GM21786 (cell line): Measurements from ENCODE around the gene DMXL1.
"Not testable (repeated sequence)": the region's sequence is repeated elsewhere in the genome, so short reads cannot be mapped to it uniquely, and the experiment has no call there.

ENCODE experiments used
- ATAC-seq: cut with Tn5 transposase; IDR thresholded peaks from one replicate; pipeline ENCODE4 v1.9.1; 2021; ENCODE audit not compliant: unreplicated experiment

Gene DMXL1

GRCh38 chr5:119122474-119122873, 51.6 kb downstream of the DMXL1 start:
- not testable (repeated sequence) for ATAC-seq

- no peak for ATAC-seq
Observed at GRCh38 chr5:119123280-119123679, 52.4 kb downstream of the DMXL1 start.

DNA sequence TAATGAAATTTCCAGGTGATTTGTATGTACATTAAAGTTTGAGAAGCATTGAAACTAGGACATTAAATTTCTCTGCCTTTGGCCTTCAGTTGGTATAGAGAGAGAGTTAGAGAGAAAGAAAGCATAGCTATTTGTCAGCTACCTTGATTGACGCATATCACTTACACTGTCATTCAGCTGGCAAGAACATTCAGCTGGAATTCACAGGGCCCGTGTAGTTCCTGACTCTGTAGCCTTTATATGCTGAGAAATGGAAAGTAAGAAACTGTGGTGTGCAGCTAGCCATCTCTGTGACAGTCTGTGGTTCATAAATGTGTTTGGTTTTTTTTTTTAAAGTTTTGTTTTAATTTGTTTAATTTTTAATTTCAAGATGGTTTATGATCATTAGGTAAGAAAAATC, 58.9 kb downstream of the DMXL1 start:
- ATAC-seq: no peak

GRCh38 chr5:119131530-119132304, 60.8 kb downstream of the DMXL1 start:
- no peak for ATAC-seq

DNA sequence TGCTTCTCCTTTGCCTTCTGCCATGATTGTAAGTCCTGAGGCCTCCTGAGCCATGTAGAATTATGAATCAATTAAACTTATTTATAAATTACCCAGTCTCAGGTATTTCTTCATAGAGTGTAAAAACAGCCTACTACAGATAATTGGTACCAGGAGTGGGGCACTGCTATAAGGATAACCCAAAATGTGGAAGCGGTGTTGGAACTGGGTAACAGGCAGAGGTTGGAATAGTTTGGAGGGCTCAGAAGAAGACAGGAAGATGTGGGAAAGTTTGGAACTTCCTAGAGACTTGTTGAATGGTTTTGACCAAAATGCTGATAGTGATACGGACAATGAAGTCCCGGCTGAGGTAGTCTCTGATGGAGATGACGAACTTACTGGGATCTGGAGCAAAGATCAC, 64.9 kb downstream of the DMXL1 start:
- ATAC-seq: not testable (repeated sequence)

- ATAC-seq: no peak
Observed at GRCh38 chr5:119136666-119137318, 65.9 kb downstream of the DMXL1 start.

- ATAC-seq: no peak
Observed at GRCh38 chr5:119153629-119154028, 82.7 kb downstream of the DMXL1 start.

- ATAC-seq: no peak
Observed at GRCh38 chr5:119158144-119158543, 87.3 kb downstream of the DMXL1 start.

DNA sequence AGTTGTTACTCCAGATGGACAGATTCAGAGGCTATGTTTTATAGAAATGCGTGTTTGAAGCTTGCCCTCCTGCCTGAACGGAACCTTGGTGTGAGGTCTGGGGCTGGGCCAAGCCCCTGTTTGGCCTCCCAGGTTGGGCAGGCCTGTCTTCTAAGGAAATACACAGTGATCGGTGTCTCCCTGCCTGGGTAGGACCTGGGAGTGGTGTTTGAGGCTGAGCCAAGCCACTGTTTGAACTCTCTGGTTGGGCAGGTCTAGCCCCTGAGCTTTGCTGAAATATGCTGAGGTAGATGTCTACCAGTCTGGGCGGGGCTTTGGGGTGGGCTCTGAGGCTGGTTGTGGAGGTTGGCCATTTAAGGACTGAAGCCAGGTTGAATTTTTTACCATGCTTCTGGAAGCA, 90.5 kb downstream of the DMXL1 start:
- ATAC-seq: no peak

DNA sequence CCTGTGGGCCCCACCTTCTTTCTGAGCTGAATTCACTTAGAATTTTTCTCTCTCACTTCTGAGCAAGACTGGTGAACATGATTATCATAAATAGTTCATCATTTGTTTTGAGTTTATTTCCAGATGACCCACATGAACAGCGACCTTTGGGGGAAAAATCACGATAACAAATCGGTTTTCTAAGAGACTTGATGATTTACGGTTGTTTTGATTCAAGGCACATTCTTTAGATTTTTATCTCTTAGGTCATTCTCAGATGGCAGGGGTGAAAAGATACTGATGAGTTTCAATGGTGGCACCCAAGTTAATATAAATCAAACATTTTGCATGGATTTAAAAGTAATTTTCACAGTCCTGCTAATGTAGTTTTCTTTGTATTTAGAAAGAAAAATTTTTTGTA, 95.1 kb downstream of the DMXL1 start:
- no peak for ATAC-seq

- no peak for ATAC-seq
Observed at GRCh38 chr5:119168401-119168800, 97.5 kb downstream of the DMXL1 start.

- no peak for ATAC-seq
Observed at GRCh38 chr5:119171686-119172085, 100.8 kb downstream of the DMXL1 start.

DNA sequence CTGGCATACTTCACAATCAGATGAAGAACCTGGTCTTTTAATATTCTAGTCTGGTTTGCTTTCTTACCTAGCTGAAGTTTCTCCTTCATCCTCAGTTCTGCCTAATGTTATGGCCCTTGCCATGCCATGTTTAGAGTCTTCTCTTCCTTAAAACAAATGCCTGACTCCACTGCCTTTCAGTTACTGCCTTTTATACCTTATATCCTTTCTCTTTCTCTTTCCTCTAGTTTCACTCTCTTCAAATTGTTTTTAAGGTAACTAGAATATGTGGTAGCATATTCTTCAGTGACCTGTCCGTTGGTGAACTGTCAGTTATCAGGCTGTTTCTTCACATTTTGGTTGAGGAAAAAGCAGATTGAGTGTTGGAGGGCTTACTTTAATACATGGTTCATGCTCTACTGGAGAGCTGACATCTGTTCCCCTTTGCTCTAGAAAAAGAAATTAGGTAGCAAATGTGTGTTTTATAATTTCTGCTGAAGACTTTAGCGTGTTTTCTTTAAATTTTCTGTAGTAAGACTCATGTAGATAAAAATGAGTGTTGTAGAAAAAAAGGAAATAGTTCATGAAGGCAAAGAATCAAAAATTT, 103.8 kb downstream of the DMXL1 start:
- no peak for ATAC-seq

DNA sequence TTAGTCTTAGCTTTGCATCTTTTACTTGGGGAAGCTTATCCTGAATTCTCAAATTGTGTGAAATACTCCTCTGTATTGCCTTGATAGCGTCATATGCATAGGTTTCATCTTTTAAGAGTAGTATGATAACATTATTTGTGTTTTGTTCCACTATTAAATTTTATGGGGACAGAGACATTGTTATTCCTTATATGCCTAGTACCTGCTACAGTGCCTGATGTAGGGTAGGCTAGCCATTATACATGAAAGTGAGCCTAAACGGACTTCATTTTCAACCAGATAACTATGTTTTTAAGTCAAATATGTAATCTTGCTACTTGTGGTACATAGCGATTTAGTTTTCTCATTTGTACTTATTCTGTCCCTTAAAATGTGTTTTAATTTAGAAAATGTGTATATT, 105.9 kb downstream of the DMXL1 start:
- ATAC-seq: no peak

- no peak for ATAC-seq
Observed at GRCh38 chr5:119177226-119177625, 106.3 kb downstream of the DMXL1 start.

DNA sequence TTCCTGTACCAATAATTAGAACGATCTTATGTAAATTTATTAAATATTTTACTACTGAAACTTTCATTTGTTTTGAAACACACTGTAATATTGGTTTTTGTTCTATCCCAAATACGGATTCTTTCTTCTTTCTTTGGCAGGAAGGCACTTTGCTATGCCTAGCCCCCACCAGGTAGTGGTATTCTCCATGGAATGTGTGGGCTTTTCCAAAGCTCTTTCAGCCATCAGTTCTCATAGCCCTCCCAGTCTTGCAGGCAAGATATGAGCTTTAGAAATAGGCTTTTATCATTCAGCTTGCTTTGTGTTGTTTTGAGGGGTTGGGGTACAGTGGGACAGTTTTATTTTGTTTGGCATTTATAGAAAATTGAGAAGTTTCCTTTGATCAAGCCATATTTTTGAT, 107.5 kb downstream of the DMXL1 start:
- ATAC-seq: no peak

GRCh38 chr5:119179857-119180641, 109.2 kb downstream of the DMXL1 start:
- ATAC-seq: no peak

GRCh38 chr5:119185512-119185911, 114.6 kb downstream of the DMXL1 start:
- not testable (repeated sequence) for ATAC-seq

DNA sequence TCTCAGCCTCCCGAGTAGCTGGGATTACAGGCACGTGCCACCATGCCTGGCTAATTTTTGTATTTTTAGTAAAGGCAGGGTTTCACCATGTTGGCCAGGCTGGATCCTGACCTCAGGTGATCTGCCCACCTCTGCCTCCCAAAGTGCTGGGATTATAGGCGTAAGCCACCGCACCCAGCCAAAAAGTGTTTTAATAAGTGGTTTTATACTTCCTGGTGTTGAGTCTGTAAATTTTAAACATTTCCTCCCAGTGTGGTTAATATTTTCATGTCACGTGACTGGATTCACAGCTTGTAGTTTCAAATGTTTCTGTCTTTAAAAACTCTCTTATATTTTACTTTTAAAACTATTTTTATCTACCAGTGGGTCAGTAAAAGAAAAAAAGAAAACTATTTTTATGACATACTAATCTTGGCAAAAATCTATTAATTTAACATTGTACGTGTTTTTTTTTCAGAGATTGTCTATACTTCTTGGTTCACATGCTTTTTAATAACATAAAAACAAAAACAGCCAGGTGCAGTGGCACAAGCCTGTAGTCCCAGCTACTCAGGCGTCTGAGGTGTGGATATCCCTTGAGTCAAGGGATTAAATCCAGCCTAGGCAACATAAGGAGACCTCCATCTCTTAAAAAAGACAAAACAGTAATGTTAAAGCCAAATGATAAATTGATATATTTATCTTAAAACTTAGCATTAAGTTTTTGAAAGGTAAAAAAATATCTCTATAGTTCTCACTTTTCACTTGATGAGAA, 117.1 kb downstream of the DMXL1 start:
- no peak for ATAC-seq

- ATAC-seq: no peak
Observed at GRCh38 chr5:119190470-119191095, 119.7 kb downstream of the DMXL1 start.
